Measurements from ENCODE around the gene FAM171A2. TPM values are rescaled to one million over a fixed set of nuclear protein-coding genes. Genes with fewer than 3 reads are reported as not detected.

The FAM171A2 gene
- total RNA-seq, 2 donors from 2014 or later = 0.63 TPM; not detected in 1

- peak within 1 kb of the TSS; percentile 84 for H3K4me3 ChIP-seq
- no peak for TF ChIP-seq CTCF (IDR thresholded peaks at IDR 0.05)
- peaks cover 26% of the 10 kb centered on the region for H3K36me3 ChIP-seq
- H3K27me3 ChIP-seq (replicated peaks; ENCODE audit: insufficient read depth) = no peaks in the 10 kb centered on the region
- peak within 1 kb of the TSS; percentile 83 to 94 for H3K27ac ChIP-seq
- H3K4me1 ChIP-seq (ENCODE audit: control insufficient read depth in 1 of 2, low read depth in 2 of 2) = peaks cover 8 to 22% of the 10 kb centered on the region in 2 donors
- DNase-seq (ENCODE audit: low spot score) (peak; percentile 47), ATAC-seq (ENCODE audit: insufficient number of reproducible peaks, low FRiP score, low read depth) (peak; percentile 83)
- no peaks in the 10 kb centered on the region for H3K9me3 ChIP-seq
Observed at GRCh38 chr17:44324571-44325275, 38.9 kb downstream of the FAM171A2 start, which contains the start of gene SLC25A39. SLC25A39 (minus strand) TSS chr17:44324823; CDS start chr17:44323562, 1,261 bp downstream.

GRCh38 chr17:44324092-44324570, 39.5 kb downstream of the FAM171A2 start:
- Histone ChIP-seq H3K4me1 (ENCODE audit: control insufficient read depth in 1 of 2, low read depth in 2 of 2) (peaks cover 8 to 22% of the 10 kb centered on the region in 2 donors), H3K4me3 (peak overlapping the region; percentile 84), H3K9me3 (no peaks in the 10 kb centered on the region), H3K36me3 (peaks cover 31% of the 10 kb centered on the region), H3K27me3 (replicated peaks; ENCODE audit: insufficient read depth) (no peaks in the 10 kb centered on the region), H3K27ac (no peak overlapping the region)
- ATAC-seq (ENCODE audit: insufficient number of reproducible peaks, low FRiP score, low read depth) = no peak
- no peak for TF ChIP-seq CTCF (IDR thresholded peaks at IDR 0.05)
- no peak for DNase-seq (ENCODE audit: low spot score)

- Histone ChIP-seq H3K27ac (no peak overlapping the region), H3K27me3 (replicated peaks; ENCODE audit: insufficient read depth) (no peaks in the 10 kb centered on the region), H3K9me3 (no peaks in the 10 kb centered on the region), H3K36me3 (peaks cover 31% of the 10 kb centered on the region), H3K4me3 (peak overlapping the region; percentile 84), H3K4me1 (ENCODE audit: control insufficient read depth in 1 of 2, low read depth in 2 of 2) (peaks cover 8 to 22% of the 10 kb centered on the region in 2 donors)
- DNase-seq (ENCODE audit: low spot score) (no peak), ATAC-seq (ENCODE audit: insufficient number of reproducible peaks, low FRiP score, low read depth) (no peak)
- no peak for TF ChIP-seq CTCF (IDR thresholded peaks at IDR 0.05)
Observed at GRCh38 chr17:44323359-44324091, 40.1 kb downstream of the FAM171A2 start.

GRCh38 chr17:44322236-44322895, 41.3 kb downstream of the FAM171A2 start:
- DNase-seq (ENCODE audit: low spot score) (no peak), ATAC-seq (ENCODE audit: insufficient number of reproducible peaks, low FRiP score, low read depth) (no peak)
- Histone ChIP-seq H3K4me3 (no peak overlapping the region), H3K4me1 (ENCODE audit: control insufficient read depth in 1 of 2, low read depth in 2 of 2) (peaks cover 8 to 22% of the 10 kb centered on the region in 2 donors), H3K36me3 (peaks cover 31% of the 10 kb centered on the region), H3K27me3 (replicated peaks; ENCODE audit: insufficient read depth) (peaks cover 6% of the 10 kb centered on the region), H3K27ac (no peak overlapping the region), H3K9me3 (no peaks in the 10 kb centered on the region)
- TF ChIP-seq CTCF (IDR thresholded peaks at IDR 0.05) = no peak

Measured in thoracic aorta (tissue), 2 donors.